Measurements from ENCODE around the gene PAPOLG.

DNA sequence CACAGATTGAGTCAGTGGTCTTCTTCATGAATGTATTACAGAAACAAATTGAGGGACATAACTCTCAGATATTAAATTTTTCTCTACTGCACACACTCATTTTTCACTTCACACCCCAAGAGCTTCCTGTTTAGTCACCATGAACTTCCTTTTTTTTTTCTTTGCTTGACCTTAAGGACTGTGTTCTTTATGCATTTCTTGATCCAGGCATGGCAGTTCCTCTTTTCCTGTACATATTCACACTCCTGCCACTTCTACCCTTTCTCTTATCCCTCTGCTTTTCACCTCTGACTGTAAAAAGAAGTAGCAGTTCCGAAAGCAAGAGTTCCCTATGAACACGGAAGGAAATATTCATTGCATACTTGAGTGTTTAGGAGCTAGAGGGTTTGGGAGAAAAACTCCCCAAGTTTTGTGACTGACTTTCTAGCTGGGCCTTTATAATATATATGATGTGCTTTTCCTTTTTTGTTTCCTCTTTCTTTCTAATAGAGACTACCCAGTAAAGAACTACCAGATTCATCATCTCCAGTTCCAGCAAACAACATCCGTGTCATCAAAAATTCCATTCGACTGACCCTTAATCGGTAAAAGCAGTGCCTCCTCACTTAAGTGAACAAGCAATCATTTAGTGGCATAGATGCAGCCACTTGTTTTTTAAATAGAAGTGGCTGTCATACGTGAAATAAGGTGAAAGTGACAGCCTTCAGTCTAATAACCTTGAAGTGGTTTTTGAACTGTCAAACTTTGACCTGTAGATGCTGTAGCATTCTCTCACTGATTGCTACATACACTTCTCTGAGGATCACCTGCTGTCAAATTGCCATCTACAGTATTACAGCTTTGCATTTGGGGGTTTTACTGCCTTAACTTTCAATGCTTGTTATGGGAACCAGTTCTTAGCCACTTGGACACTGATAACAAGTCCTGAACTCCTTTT lies 40.8 kb downstream of the PAPOLG start:
- TF ChIP-seq MYC (IDR thresholded peaks at IDR 0.05; ENCODE audit: low read depth, low read length) (no peak), GATA2 (IDR thresholded peaks at IDR 0.05; ENCODE audit: insufficient read depth, insufficient read length, low read depth, low read length) (no peak), POLR2A (IDR thresholded peaks at IDR 0.05; ENCODE audit: low read depth, low read length) (no peak), POLR2AphosphoS5 (IDR thresholded peaks at IDR 0.05; ENCODE audit: insufficient read depth, low read depth, low read length) (no peak), EZH2 (IDR thresholded peaks at IDR 0.05; ENCODE audit: borderline replicate concordance, low read depth, low read length, severe bottlenecking) (no peak), JUN (IDR thresholded peaks at IDR 0.05; ENCODE audit: borderline replicate concordance, insufficient read depth, insufficient read length, low read depth) (peak; percentile 59), FOS (IDR thresholded peaks at IDR 0.05; ENCODE audit: borderline replicate concordance, insufficient read depth, low read length) (peak; percentile 62)
- TF ChIP-seq, protein P1, sequence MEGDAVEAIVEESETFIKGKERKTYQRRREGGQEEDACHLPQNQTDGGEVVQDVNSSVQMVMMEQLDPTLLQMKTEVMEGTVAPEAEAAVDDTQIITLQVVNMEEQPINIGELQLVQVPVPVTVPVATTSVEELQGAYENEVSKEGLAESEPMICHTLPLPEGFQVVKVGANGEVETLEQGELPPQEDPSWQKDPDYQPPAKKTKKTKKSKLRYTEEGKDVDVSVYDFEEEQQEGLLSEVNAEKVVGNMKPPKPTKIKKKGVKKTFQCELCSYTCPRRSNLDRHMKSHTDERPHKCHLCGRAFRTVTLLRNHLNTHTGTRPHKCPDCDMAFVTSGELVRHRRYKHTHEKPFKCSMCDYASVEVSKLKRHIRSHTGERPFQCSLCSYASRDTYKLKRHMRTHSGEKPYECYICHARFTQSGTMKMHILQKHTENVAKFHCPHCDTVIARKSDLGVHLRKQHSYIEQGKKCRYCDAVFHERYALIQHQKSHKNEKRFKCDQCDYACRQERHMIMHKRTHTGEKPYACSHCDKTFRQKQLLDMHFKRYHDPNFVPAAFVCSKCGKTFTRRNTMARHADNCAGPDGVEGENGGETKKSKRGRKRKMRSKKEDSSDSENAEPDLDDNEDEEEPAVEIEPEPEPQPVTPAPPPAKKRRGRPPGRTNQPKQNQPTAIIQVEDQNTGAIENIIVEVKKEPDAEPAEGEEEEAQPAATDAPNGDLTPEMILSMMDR (IDR thresholded peaks at IDR 0.05; ENCODE audit: extremely low read depth in 1 of 2, insufficient read depth in 1 of 2, low read depth in 1 of 2, low read length in 2 of 2): no peak
- TF ChIP-seq, protein P2, sequence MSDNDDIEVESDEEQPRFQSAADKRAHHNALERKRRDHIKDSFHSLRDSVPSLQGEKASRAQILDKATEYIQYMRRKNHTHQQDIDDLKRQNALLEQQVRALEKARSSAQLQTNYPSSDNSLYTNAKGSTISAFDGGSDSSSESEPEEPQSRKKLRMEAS (IDR thresholded peaks at IDR 0.05; ENCODE audit: insufficient read depth, insufficient read length): no peak
